ENCODE results near the gene EPHB1.
"Not testable (repeated sequence)": the region's sequence is repeated elsewhere in the genome, so short reads cannot be mapped to it uniquely, and the experiment has no call there.

EPHB1 gene

DNA sequence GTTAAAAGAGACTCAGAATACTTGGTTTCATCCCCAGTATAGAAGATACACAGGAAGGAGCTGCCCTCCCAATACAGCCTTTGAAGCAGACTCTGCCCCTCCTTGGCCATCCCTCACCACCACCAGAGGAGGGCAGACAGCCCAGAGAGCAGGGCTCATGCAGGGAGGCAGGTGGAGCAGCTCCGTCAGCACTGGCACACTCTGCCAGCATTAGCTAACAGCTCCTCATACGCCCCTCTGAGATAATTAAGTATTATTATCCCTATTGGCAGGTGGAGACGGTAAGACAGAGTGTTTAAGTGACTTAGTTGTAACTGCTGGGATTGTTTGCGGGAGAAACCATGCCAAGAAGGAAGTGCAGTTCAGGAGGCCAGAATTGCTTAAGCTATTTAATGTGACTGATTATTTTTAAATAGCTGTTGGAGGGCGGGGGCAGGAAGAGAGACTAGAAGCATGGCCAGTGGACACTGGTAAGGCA lies 434.0 kb downstream of the EPHB1 start:
- H3K4me3 Mint-ChIP-seq: no peak overlapping the region
- no peak overlapping the region for H3K27ac Mint-ChIP-seq
- H3K4me1 Mint-ChIP-seq (ENCODE audit: low read depth): no peaks in the 10 kb centered on the region
- peaks cover 5% of the 10 kb centered on the region for H3K9me3 Mint-ChIP-seq
- H3K27me3 Mint-ChIP-seq: no peaks in the 10 kb centered on the region
- H3K36me3 Mint-ChIP-seq (ENCODE audit: low read depth): no peaks in the 10 kb centered on the region

DNA sequence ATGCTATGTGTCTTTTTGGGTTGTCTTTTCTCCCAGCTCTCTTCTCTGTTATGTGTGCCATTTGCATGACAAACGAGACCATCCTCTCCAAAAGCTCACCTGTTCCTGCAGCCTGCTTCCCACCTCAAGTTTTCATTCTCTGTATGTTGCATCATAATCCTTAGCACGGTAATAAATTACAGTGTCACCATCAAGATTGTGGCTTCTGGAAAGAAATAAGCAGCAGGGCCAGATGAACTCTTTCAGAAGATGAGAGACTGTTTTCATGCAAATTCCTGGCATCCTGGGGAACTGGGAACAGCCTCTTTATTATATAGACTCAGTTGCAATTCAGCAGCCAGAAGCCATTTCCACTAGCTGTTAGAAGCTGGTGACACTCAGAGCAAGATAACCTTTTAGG lies 436.7 kb downstream of the EPHB1 start:
- H3K4me3 Mint-ChIP-seq: no peak overlapping the region
- H3K27me3 Mint-ChIP-seq: no peaks in the 10 kb centered on the region
- peaks cover 8% of the 10 kb centered on the region for H3K9me3 Mint-ChIP-seq
- no peak overlapping the region for H3K27ac Mint-ChIP-seq
- no peaks in the 10 kb centered on the region for H3K36me3 Mint-ChIP-seq (ENCODE audit: low read depth)
- no peaks in the 10 kb centered on the region for H3K4me1 Mint-ChIP-seq (ENCODE audit: low read depth)

DNA sequence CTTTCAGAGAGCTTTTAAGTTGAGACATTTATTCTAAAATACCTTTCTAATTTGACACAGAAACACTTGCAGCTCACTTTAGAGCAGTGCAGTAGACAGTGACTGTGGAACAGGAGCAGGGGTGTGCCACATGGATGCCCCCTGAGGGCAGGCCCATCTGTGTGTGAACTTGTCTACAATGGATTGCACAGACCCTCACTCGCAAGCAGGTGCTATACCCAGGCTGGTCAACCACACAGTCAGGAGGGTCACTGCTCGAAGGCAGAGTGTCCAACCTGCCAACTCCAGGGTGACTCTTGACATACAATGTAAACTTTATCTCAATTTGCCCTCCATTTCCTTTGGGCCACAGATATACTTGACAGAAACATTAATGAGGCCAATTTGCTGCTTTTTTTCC lies 437.2 kb downstream of the EPHB1 start:
- Mint-ChIP-seq H3K27ac (no peak overlapping the region), H3K27me3 (no peaks in the 10 kb centered on the region), H3K4me1 (ENCODE audit: low read depth) (no peaks in the 10 kb centered on the region), H3K4me3 (no peak overlapping the region), H3K9me3 (peaks cover 8% of the 10 kb centered on the region), H3K36me3 (ENCODE audit: low read depth) (no peaks in the 10 kb centered on the region)

DNA sequence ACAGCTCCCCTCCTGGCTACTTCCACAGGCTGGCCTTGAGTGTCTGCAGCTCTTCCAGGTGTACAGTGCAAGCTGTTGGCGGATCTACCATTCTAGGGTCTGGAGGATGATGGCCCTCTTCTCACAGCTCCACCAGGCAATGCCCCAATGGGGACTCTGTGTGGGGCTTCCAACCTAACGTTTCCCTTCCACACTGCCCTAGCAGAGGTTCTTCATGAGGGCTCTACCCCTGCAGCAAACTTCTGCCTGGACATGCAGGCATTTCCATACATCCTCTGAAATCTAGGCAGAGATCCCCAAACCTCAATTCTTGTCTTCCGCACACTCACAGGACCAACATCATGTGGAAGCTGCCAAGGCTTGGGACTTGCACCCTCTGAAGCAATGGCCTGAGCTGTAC lies 438.4 kb downstream of the EPHB1 start:
- not testable (repeated sequence) for H3K4me3 Mint-ChIP-seq; H3K27me3 Mint-ChIP-seq; H3K9me3 Mint-ChIP-seq; H3K27ac Mint-ChIP-seq; H3K36me3 Mint-ChIP-seq (ENCODE audit: low read depth); H3K4me1 Mint-ChIP-seq (ENCODE audit: low read depth)

DNA sequence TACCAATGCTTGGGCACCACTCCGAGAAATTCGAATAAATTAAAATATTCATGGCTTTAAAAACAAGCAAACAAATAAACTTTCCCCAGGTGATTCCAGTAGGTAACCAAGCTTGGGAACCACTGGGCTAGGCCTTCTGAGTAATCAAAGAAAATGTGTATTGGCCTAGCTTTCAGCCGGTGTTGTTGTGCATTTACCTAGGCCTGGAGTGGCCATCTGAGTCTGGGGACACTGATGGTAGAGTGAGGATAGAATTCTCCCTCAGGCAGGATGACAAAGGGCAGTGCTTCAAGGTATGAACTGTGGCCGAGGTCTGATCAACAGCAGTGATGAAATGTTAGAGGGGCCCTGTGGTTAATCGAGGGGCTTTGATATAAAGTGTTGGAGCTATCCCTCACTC lies 440.5 kb downstream of the EPHB1 start:
- peaks cover 8% of the 10 kb centered on the region for H3K9me3 Mint-ChIP-seq
- no peaks in the 10 kb centered on the region for H3K36me3 Mint-ChIP-seq (ENCODE audit: low read depth)
- H3K27ac Mint-ChIP-seq: no peak overlapping the region
- no peaks in the 10 kb centered on the region for H3K4me1 Mint-ChIP-seq (ENCODE audit: low read depth)
- no peak overlapping the region for H3K4me3 Mint-ChIP-seq
- no peaks in the 10 kb centered on the region for H3K27me3 Mint-ChIP-seq

DNA sequence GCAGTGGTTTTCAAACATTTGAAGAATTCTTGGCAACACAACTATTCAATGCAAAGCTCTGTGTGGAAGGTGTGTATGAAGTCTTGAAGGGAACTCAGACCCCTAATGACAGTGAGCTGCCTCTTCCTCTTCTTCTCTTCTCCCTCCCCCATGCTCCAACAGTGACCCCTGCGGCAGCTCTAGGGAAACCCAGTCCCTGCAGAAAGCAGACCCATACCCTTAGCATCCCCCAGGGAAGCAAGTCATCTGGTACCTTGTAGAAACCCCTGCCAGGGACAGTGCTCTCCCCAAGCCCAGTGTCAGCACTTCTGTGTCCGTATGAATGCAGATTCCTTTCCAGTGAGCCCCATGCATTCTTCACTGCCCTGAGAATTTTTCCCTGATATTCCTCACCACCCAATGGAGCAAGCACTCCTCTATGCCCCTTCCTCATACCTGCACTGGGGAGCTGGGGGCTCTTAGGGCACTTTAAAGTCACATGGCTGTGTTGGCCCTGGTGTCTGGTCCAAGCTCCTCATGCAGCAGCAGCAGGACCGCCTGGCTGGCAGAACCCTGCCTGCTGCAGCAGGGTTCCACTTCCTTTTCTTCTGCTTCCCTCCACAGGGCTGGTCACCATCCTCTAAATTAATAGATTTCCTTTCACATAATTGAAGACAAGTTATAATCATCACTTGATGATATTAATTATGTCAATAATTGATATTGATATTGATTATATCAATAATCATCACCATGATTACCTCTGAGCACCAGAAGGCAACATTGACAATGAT lies 442.5 kb downstream of the EPHB1 start:
- H3K4me1 Mint-ChIP-seq (ENCODE audit: low read depth): no peaks in the 10 kb centered on the region
- no peak overlapping the region for H3K27ac Mint-ChIP-seq
- H3K36me3 Mint-ChIP-seq (ENCODE audit: low read depth): no peaks in the 10 kb centered on the region
- H3K27me3 Mint-ChIP-seq: no peaks in the 10 kb centered on the region
- peaks cover 4% of the 10 kb centered on the region for H3K9me3 Mint-ChIP-seq
- H3K4me3 Mint-ChIP-seq: no peak overlapping the region

DNA sequence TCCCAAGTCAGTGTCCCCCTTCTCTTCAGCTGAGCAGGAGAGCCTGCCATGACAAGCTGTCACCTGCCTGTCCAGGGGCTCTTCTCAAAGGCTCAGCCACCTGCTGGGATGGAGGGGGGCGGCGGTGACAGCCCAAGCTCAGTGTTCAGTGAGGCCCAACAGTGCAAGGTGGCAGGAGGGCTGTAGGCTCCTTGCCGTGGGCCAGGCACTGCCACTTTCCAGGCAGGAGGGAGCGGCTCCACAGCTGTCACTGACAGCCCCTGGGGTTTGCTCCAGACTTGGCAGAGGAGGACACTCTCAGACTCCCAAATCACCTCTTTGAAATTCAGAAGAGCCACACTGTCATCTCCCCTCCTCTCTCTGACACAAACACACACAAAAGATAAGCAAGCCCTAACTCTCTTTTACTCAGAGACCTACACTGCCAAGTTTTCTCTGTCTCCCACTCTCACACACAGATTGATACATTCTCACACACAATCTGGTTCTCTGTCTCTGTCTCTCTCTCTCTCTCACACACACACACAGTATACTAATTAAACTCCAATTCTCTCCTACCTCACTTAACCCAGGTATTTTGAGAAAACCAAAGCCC lies 443.3 kb downstream of the EPHB1 start:
- no peaks in the 10 kb centered on the region for H3K36me3 Mint-ChIP-seq (ENCODE audit: low read depth)
- no peaks in the 10 kb centered on the region for H3K27me3 Mint-ChIP-seq
- no peak overlapping the region for H3K4me3 Mint-ChIP-seq
- peaks cover 4% of the 10 kb centered on the region for H3K9me3 Mint-ChIP-seq
- no peaks in the 10 kb centered on the region for H3K4me1 Mint-ChIP-seq (ENCODE audit: low read depth)
- H3K27ac Mint-ChIP-seq: no peak overlapping the region

DNA sequence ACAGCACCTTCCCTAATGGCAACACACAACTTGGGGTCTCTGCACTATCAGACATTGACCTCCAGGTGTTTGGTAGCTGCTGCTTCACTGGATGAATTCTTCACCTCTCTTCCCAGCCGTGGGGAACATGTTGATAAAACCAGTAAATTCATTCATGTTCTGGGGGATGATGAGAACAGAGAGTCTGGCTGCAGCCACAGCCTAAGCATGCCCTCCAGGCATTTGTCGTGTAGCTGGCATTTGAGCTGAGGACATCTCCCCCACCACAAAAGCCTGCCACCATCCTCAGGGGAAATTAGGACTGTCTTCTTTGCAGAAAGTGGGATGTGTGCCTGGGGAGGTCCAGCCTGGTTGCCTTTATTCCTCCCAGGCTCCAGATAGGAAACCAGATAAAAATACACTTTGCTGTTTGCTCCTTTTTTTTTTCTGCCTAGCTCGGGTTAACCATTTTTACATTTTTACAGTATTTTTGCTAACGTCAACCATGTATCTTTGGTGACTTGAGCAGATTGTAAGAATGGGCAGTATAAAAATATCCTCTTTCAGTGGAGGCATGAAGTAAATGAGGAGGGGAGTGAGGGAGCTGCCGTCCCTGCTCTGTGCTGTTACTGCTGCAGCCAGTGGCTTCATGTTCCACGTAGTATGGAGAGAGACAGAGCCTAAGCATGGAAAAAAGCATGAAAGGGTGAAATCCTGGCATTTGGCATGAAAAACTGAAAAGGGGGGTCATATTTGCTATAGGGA lies 444.0 kb downstream of the EPHB1 start:
- H3K27me3 Mint-ChIP-seq: no peaks in the 10 kb centered on the region
- H3K36me3 Mint-ChIP-seq (ENCODE audit: low read depth): no peaks in the 10 kb centered on the region
- no peak overlapping the region for H3K27ac Mint-ChIP-seq
- peaks cover 4% of the 10 kb centered on the region for H3K9me3 Mint-ChIP-seq
- no peaks in the 10 kb centered on the region for H3K4me1 Mint-ChIP-seq (ENCODE audit: low read depth)
- H3K4me3 Mint-ChIP-seq: no peak overlapping the region

DNA sequence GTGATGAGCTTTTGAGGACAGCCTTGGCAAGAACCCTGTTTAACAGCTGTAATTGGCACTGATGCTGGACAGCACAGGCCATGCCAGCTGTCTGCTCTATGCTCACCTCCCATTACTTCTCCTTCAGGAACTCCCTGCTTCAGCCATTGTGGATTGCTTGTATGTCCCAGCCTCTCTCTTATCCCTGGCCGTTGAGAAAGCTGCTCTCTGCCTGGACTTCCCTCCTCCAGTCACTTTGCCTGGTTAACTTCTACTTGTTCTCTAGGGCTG lies 444.5 kb downstream of the EPHB1 start:
- Mint-ChIP-seq H3K4me3 (no peak overlapping the region), H3K27me3 (no peaks in the 10 kb centered on the region), H3K27ac (no peak overlapping the region), H3K4me1 (ENCODE audit: low read depth) (no peaks in the 10 kb centered on the region), H3K36me3 (ENCODE audit: low read depth) (no peaks in the 10 kb centered on the region), H3K9me3 (no peaks in the 10 kb centered on the region)

DNA sequence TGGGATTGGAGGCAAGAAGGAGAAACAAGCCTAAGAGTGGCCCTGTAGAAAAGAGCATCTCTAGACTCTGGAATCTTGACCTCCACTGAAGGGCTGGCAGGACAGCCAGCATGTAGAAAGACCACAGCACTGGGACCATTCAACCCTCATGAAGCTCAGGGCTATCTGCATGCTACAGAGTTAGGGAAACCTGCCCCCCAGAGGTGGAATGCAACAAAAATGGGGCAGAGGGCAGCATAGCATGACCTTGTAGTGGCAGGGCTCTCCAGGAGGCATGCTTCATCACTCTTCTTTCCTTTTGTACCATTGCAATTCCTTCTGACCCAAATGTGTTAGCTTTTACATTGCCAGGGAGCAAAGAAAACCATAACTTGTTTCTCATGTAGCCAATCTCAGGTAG lies 445.4 kb downstream of the EPHB1 start:
- Mint-ChIP-seq H3K9me3 (no peaks in the 10 kb centered on the region), H3K27me3 (no peaks in the 10 kb centered on the region), H3K36me3 (ENCODE audit: low read depth) (no peaks in the 10 kb centered on the region), H3K4me1 (ENCODE audit: low read depth) (no peaks in the 10 kb centered on the region), H3K27ac (no peak overlapping the region), H3K4me3 (no peak overlapping the region)

DNA sequence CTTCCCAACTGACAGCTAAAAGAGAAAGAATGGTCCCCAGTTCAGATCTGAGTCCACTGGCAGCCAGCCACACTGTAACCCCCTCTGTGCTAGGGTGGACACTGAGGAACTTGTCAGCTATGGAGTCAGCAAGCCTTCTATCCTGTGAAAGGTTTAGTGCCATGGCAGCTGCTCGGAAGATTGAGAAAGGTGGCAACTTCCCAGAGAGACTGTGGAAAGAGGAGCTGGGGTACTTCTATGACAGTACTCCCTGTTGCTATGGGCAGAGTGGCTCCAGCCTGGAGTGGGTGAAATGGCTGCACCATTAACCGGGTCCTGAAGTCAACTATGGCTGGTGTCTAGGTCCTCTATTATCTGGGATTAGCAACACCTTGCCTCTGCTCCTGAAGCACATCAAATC lies 447.2 kb downstream of the EPHB1 start:
- H3K27ac Mint-ChIP-seq: no peak overlapping the region
- no peaks in the 10 kb centered on the region for H3K36me3 Mint-ChIP-seq (ENCODE audit: low read depth)
- no peaks in the 10 kb centered on the region for H3K9me3 Mint-ChIP-seq
- no peaks in the 10 kb centered on the region for H3K27me3 Mint-ChIP-seq
- no peak overlapping the region for H3K4me3 Mint-ChIP-seq
- H3K4me1 Mint-ChIP-seq (ENCODE audit: low read depth): no peaks in the 10 kb centered on the region

DNA sequence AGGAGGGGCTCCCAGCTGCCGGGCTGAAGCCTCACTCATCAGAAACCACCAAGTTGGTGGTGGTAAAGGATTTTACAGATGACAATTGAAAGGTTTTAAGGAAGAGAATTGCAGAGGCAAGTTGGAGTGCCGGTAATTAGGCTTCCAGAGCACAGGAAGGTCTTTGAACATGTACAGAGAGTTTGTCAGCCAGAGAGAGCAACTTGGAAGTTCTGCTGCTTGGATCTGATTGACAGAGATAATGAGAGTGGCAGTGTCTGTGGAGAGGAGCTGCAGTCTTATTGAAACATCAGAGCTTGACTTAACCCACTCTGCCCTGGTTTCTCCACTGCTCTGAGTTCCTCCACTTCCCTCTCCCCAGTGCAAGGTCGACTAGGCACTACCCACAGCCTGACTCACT lies 448.6 kb downstream of the EPHB1 start:
- Mint-ChIP-seq H3K4me1 (ENCODE audit: low read depth) (no peaks in the 10 kb centered on the region), H3K9me3 (no peaks in the 10 kb centered on the region), H3K36me3 (ENCODE audit: low read depth) (no peaks in the 10 kb centered on the region), H3K27ac (no peak overlapping the region), H3K4me3 (no peak overlapping the region), H3K27me3 (no peaks in the 10 kb centered on the region)

DNA sequence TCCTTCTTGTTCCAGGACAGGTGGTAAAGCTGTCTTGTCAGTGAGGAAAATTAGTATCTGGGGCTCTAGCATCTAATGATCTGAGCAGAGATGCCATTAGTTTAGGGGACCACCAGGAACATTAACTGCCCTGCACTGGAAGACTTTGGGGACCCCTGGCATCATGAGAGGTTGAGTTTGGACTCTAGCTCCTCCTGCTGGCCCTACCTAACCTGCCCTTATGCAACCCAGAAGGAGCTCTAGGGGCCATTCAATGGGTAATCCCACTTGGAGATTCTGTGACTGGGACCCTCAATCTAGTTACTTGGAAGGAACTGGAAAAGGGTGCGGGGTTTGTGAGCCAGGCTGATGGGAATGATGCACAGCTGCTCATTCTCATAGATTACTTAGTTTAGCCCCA lies 451.0 kb downstream of the EPHB1 start:
- H3K36me3 Mint-ChIP-seq (ENCODE audit: low read depth): no peaks in the 10 kb centered on the region
- no peak overlapping the region for H3K27ac Mint-ChIP-seq
- no peak overlapping the region for H3K4me3 Mint-ChIP-seq
- H3K27me3 Mint-ChIP-seq: no peaks in the 10 kb centered on the region
- H3K9me3 Mint-ChIP-seq: no peaks in the 10 kb centered on the region
- H3K4me1 Mint-ChIP-seq (ENCODE audit: low read depth): no peaks in the 10 kb centered on the region

DNA sequence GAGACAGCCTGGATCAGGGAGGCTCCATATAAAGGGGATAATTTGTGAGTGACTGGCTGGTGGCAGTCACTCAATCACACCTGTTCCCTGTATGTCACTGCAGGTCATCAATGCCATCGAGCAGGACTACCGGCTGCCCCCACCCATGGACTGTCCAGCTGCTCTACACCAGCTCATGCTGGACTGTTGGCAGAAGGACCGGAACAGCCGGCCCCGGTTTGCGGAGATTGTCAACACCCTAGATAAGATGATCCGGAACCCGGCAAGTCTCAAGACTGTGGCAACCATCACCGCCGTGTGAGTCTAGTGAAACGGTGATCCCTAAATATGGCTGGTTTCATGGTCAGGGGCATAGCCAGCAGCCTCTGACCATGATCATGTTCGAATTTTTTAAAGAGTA lies 453.2 kb downstream of the EPHB1 start:
- Mint-ChIP-seq H3K27me3 (no peaks in the 10 kb centered on the region), H3K9me3 (no peaks in the 10 kb centered on the region), H3K27ac (no peak overlapping the region), H3K4me3 (no peak overlapping the region), H3K36me3 (ENCODE audit: low read depth) (no peaks in the 10 kb centered on the region), H3K4me1 (ENCODE audit: low read depth) (no peaks in the 10 kb centered on the region)

DNA sequence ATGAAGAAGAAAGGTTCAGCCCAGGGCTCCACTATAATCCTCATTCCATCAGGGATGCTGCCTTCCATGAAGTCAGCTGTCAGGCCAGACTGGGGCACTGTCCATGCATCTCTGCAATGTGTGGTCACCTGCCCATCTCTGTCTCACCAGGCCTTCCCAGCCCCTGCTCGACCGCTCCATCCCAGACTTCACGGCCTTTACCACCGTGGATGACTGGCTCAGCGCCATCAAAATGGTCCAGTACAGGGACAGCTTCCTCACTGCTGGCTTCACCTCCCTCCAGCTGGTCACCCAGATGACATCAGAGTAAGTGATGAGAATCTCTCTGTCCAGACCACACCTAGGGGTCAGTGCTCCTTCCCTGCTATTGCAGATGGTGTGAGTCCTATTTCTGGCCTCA lies 454.1 kb downstream of the EPHB1 start:
- Mint-ChIP-seq H3K36me3 (ENCODE audit: low read depth) (no peaks in the 10 kb centered on the region), H3K27ac (no peak overlapping the region)

More for the DNA sequence above, 454.1 kb downstream of the EPHB1 start:
- no peaks in the 10 kb centered on the region for H3K27me3 Mint-ChIP-seq
- no peaks in the 10 kb centered on the region for H3K4me1 Mint-ChIP-seq (ENCODE audit: low read depth)
- no peak overlapping the region for H3K4me3 Mint-ChIP-seq
- no peaks in the 10 kb centered on the region for H3K9me3 Mint-ChIP-seq
